Measurements from ENCODE around the gene SDF4. TPM values are rescaled to one million over a fixed set of nuclear protein-coding genes. Genes with fewer than 3 reads are reported as not detected.
A peak's percentile ranks its signal among the peaks of the same experiment; 100 is the strongest.

The SDF4 gene, protein sequence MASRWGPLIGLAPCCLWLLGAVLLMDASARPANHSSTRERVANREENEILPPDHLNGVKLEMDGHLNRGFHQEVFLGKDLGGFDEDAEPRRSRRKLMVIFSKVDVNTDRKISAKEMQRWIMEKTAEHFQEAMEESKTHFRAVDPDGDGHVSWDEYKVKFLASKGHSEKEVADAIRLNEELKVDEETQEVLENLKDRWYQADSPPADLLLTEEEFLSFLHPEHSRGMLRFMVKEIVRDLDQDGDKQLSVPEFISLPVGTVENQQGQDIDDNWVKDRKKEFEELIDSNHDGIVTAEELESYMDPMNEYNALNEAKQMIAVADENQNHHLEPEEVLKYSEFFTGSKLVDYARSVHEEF
- 142 and 150 TPM in 2 replicates for total RNA-seq
- 196 TPM for polyA plus RNA-seq (2012)

- peak; percentile 96 for DNase-seq (ENCODE audit: low read depth)
These were observed at the start of gene SDF4 for GRCh38 chr1:1231400-1232207. Gene SDF4 (minus strand): TSS chr1:1232001. CDS start chr1:1228772, 3,229 bp downstream.

DNA sequence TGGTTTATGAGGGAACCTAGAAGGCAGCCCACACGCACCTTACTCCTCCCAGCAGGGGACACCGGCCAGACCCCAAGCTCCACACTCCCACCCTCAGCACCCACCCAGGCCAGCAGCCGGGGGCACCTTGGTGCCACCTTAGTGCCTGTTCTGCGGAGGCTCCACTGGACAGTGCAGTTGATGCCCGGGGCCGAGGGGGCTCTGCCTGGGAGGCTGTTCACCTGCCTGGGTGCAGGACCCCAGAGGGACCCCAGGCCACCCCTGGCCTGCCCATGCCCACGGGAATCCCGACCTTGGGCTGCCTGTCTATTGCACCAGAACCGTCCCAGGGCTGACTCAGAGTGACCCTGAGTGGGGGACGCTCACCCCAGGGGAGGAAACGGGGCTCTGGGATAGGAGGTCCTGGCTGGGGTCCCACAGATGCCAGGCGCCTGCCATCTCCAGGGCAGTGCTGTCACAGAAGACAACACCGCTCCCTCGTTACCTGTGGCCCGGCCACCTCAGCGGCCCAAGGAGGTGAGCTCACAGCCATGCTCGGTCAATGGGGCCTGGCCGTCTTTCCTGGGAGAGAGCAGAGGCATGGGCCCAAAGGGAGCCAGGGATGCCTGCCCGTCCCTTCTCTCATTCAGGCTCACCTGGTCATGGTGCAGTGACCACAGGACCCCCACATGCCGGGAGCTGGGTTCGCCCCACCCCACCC is 49.1 kb upstream of the SDF4 start:
- no peak for DNase-seq (ENCODE audit: low read depth)

DNA sequence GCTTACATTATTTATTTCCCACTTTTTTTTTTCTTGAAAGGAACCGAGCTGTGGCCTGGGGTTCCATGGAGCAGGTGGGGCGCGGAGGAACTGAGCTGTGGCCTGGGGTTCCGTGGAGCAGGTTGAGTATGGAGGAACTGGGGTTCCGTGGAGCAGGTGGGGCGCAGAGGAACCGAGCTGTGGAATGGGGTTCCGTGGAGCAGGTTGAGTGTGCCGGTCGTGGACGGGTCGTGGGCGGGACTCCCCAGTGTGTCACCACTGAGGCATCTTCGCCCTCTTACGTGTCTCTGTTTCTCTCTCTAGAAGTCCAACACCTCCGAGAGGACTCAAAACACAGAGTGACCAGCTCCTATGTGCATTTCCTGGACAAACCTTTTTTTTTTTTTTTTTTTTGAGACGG is 47.2 kb upstream of the SDF4 start:
- no peak for DNase-seq (ENCODE audit: low read depth)

- DNase-seq (ENCODE audit: low read depth), result no peak
These were observed 46.8 kb upstream of the SDF4 start for GRCh38 chr1:1278620-1279019.

GRCh38 chr1:1275836-1276235 is 44.0 kb upstream of the SDF4 start:
- DNase-seq (ENCODE audit: low read depth), result no peak

- peak; percentile 34 for DNase-seq (ENCODE audit: low read depth)
These were observed 43.2 kb upstream of the SDF4 start for GRCh38 chr1:1274931-1275431.

- no peak for DNase-seq (ENCODE audit: low read depth)
These were observed 42.6 kb upstream of the SDF4 start for GRCh38 chr1:1274299-1274930.

GRCh38 chr1:1273512-1274298 is 41.9 kb upstream of the SDF4 start, which contains the start of gene UBE2J2:
Gene UBE2J2 (minus strand): TSS chr1:1273854. CDS start chr1:1267992, 5,862 bp downstream.
- DNase-seq (ENCODE audit: low read depth), result peak; percentile 87

DNA sequence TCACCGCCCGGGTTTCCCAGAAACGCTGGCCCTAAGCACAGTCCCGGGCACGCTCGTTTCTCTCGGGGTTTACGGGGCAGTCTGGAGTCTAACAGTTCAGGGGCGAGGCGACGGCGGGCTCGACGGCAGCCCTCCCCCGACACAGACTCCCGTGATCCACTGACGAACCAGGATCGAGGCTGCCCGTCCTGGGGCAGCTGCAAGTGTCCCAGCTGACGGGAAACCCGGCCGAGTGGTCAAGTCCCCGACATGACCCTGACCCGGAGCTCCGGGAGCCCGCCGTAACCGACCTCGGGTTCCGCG is 41.4 kb upstream of the SDF4 start:
- DNase-seq (ENCODE audit: low read depth), result peak; percentile 38

- no peak for DNase-seq (ENCODE audit: low read depth)
These were observed 40.8 kb upstream of the SDF4 start for GRCh38 chr1:1272341-1273208.

DNA sequence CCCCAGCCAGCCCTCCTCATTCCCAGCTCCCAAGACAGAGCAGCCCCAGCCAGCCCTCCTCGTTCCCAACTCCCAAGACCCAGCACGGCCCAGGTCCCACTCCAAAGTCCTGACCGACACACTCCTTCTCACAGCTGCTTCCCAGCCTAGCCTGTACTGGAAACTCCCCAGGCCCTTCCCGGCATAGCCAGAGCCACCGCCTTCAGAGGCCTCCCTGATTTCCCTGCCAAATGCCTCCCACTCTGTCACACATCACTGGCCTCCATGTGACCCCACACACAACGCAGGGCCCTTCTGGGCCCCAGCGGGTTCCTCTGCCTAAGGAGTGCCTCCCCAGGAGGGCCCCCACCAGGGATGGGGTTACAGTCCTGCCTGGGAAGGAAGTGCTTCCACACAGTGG is 39.0 kb upstream of the SDF4 start:
- no peak for DNase-seq (ENCODE audit: low read depth)

GRCh38 chr1:1268284-1268682 is 36.5 kb upstream of the SDF4 start:
- DNase-seq (ENCODE audit: low read depth), result no peak

GRCh38 chr1:1267488-1268283 is 35.9 kb upstream of the SDF4 start:
- no peak for DNase-seq (ENCODE audit: low read depth)

DNA sequence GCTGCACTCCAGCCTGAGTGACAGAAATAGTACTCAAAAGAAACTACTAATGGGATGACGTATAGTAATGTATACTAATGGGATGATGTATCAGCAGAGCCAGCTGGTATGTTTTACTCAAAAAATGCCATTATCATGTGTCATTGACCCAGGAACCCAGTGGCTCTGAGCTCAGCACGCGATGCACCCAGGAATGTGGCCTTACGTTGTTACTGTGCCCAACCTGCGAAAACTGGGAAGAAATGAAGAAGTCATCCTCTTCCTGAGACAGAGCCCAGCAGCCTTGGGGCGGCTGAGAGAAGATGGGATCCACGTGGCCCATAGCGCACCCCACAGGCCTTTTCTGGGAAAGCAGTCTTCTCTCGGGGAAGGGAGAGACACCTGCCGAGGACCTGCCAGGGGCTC is 33.1 kb upstream of the SDF4 start:
- DNase-seq (ENCODE audit: low read depth), result peak; percentile 83

DNA sequence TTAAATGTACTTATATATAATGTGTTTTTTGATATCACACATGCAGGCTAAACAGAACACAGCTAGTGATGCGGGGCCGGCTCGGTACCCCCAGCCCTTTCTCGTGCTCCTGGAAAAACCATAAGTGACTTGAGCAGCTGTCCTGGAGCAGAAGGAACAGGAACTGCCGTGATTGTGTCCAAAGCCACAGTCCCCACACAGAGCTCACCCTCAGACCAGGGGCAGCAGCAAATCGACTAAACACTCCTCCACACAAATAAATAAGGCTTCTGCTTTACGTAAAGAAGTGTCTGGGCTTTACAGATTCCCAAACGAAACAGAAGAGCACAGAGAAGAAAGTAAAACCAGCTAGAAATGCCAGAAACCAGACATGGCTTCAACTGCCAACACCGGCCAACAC is 32.2 kb upstream of the SDF4 start:
- peak; percentile 77 for DNase-seq (ENCODE audit: low read depth)

DNA sequence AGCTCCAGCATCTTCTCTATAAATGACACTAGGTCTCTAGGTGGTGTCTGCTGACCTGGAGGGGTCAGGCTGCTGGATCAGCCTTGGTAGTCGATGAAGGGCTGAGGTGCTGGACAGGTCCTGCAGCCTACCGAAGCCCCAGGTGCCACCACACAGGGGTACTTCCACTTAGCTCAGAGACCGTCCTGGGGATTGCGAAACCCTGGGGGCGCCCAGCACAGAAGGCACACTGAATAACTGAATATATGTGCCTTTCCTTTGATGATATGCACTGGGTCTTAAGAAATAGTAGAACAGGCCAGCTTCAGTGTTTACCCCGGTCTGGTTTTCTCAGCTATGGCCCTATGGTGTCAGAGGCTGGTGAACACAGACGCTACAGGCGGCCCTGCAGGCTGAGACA is 31.0 kb upstream of the SDF4 start:
- DNase-seq (ENCODE audit: low read depth), result no peak

DNA sequence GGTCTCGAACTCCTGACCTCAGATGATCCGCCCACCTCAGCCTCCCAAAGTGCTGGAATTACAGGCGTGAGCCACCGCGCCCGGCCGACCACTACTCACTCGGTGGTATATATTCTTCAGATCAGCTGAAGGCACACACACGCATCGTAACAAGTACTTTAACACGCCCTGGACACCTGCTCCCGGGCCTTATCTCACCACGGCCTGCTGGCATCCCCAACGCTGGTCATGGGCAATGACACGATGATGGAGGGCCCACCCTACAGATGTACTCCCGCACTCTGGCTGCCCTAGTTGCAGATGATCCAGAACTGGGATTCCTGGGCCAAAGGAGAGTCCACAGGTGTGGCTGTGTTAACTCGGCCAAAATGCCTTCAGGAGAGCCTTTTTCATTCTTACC is 30.3 kb upstream of the SDF4 start:
- no peak for DNase-seq (ENCODE audit: low read depth)

GRCh38 chr1:1260843-1261560 is 29.2 kb upstream of the SDF4 start:
- no peak for DNase-seq (ENCODE audit: low read depth)
